ENCODE results near the gene CFAP69.
"Not testable (repeated sequence)": the region's sequence is repeated elsewhere in the genome, so short reads cannot be mapped to it uniquely, and the experiment has no call there.

CFAP69 gene

DNA sequence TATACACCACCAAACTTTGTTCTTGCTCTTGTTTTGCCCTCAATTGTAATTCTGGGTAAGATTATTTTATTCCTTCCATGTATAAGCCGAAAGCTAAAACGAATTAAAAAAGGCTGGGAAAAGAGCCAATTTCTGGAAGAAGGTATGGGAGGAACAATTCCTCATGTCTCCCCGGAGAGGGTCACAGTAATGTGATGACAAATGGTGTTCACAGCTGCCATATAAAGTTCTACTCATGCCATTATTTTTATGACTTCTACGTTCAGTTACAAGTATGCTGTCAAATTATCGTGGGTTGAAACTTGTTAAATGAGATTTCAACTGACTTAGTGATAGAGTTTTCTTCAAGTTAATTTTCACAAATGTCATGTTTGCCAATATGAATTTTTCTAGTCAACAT, 12.5 kb upstream of the CFAP69 start:
- DNase-seq: no peak

DNA sequence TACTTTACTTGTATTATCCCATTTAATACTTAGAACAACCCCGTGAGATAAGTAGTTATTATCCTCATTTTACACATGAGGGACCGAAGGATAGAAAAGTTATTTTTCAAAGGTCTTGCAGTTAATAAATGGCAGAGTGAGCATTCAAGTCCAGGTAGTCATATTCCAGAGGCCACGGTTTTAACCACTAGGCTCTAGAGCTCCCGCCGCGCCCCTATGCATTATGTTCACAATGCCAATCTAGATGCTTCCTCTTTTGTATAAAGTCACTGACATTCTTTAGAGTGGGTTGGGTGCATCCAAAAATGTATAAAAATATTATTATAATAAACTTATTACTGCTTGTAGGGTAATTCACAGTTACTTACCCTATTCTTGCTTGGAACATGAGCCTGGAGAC, 11.4 kb upstream of the CFAP69 start:
- DNase-seq: no peak

DNA sequence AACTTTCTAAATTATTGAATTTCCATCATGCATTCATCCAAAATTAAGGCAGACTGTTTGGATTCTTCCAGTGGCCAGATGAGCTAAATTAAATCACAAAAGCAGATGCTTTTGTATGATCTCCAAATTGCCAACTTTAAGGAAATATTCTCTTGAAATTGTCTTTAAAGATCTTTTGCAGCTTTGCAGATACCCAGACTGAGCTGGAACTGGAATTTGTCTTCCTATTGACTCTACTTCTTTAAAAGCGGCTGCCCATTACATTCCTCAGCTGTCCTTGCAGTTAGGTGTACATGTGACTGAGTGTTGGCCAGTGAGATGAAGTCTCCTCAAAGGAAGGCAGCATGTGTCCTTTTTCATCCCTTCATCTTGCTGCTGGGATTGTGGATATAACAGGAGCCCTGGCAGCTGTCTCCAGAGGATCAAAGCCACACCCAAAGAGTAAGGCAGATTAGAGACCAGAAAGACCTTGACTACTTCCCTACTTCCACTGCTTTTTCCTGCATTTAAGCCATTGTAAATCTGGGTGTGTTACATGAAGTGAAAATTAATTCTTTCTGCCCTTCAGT, 8.2 kb upstream of the CFAP69 start:
- no peak for DNase-seq

DNA sequence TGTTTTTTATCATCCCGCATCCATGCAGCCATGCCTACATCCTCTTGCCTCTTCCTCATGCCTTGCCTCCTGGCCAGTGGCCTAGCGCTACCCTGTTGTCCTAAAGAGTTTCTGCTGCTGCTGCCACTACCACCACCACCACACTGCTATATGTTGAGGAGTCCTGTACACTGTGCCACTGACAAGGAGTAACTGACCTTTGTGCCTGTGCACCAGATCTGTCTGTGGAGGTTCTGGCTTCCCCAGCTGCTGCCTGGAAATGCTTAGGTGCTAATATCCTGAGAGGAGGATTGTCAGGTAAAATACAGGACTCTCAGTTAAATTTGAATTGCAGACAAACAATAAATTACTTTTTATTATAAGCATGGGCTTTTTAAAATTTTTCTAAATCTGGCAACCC, 7.0 kb upstream of the CFAP69 start:
- DNase-seq: no peak

DNA sequence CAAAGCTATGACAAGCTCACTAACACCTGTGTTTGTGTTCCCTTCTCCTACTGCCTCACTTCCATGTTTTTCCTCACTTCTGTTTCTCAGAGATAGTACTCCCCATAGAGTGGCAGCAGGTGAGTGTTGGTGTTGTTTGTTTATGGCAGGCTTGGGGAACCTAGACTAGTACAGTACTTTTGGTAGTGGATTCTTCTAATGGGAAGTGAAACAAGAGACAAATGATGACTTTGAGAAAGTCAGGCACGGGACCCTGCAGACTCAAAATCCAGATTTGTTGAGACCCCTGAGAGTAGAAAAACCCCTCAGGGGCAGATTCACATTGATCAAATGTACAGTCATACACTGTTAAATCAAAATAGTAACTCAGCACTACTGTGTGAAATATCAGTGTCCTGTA, 6.4 kb upstream of the CFAP69 start:
- no peak for DNase-seq

DNA sequence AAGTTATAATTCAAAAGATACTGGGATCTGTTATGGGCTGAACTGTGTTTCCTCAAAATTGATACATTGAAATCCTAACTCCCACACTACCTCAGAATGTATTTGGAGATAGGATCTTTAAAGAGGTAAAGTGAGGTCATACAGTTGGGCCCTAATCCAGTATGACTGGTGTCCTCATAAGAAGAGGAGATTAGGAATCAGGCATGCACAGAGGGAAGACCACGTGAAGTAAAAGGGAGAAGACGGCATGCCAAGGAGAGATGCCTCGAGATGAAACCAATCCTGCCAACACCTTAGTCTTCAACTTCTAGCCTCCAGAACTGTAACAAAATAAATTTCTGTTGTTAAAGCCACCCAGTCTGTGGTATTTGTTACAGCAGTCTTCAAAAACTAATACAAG, 5.9 kb upstream of the CFAP69 start:
- DNase-seq: no peak

DNA sequence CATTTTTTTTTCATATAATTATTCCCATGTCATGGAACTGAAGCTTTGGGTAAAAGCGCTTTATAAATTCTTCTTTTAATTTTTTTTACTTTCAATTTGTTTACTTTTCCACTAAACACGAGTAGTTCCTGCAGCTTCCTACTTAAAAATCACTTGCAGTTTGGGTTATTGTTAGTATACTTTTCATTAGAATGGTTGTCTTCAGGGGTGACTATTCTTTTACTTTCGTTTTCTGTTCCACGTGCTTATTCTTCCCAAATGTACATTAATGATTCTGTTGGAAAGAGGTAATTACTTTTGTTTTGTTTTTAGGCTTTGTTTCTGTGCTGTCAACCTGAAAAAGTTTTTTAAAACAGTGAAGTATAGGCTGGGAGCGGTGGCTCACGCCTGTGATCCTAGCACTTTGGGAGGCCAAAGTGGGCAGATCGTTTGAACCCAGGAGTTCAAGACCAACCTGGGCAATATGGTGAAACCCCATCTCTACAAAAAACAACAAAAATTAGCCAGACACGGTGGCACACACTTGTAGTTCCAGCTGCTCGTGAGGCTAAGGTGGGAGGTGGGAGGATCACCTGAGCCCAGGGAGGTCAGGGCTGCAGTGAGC, 5.2 kb upstream of the CFAP69 start:
- DNase-seq: no peak

DNA sequence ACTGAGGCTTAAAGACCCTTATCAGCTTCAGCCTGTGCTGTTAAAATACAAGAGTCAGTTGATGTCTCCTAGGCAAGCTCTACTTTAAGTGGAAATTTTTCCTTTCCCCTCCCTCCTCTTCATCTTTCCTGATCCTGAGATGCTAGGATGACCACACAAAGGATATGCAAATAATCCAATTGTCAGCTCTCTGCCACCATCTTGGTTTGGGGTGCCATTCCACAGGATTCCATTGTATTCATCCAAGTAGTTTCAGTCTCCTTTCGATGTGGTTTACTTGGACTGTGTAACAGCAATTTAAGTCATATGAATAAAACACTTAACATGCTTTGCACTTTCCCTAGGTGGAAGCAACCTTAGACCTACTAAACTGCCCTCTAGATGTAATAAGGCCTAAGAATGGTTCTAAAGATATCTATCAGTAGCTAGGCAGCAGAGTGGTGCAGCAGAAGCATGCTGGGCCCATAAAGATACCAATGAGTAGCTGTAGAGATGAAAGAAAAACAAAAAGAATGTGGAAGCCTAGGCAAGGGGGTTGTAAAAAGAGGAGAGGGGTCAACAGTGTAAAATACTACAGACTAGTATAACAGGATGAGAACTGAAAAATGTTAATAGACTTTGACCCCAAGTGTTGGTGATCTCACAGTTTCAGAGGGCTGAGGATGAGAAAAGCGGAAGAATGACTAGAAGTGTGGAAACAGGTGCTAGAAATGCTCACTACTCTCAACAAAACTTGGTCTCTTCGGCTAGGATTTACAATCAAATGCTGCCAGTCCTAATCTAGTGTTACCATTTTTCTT, 2.4 kb upstream of the CFAP69 start:
- no peak for DNase-seq

DNA sequence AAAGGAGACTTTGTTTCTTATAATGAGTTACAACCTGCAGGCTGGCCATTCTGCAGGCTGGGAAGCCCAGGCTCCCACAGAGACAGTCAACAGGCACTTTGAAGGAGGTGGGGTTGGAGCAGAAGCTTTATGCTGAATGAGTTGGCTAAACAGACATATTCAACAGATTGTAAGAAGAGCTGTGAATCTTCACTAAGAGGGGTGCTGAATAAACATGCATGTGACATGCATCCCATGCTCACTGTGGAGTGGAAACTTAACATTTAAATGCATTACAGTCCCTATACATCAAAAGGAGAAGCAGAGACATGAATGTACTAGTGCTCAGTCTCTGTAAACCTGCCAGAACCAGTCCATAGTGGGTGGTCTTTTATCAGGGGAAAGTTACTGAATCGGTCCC, 1.4 kb upstream of the CFAP69 start:
- DNase-seq: no peak

DNA sequence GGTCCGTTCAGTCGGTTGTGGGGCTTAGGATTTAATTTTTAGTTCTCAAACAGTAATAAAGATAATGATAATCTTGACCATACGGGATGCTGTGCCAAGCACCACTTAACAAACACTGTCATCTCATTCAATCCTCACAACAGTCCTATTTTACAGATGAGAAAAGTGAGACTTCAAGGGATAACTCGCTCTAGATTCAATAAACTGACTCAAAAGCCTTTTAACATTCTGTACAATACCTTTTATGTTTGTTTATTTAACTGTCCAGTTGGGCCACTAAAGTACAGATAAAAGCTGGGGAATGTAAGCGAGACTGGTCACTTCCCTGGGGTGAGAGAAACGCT, 437 bp upstream of the CFAP69 start:
- no peak for DNase-seq

DNA sequence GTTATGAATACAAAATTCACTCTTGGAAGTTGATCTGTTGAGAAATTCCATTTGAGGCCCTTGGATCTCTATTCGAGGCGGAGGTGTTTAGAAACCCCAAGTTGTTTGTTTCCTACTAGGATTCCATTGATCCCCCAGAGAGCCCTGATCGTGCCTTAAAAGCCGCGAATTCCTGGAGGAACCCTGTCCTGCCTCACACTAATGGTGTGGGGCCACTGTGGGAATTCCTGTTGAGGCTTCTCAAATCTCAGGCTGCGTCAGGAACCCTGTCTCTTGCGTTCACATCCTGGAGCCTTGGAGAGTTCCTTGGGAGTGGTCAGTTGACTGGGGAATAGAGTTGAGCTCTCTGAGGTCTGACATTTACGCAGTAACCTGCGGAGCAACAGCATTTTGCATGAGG, 1.2 kb downstream of the CFAP69 start:
- no peak for DNase-seq

DNA sequence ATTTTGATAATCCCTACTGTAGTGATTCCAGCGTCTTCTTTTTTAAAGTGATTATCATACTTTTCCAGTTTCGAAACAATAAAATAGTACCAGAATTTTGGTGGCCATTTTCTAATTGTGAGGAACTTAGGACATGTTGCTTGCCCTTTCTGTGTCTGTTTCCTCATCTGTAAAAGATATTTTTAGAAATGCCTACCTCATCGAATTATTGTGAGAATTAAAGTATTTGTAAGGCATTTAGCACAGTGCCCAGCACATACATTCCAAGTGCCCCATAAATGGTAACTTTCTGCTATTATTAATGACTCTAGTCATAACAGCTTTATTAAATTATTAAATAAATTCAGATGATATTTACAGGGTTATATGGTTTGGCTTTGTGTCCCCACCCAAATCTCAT, 3.7 kb downstream of the CFAP69 start:
- DNase-seq: no peak

DNA sequence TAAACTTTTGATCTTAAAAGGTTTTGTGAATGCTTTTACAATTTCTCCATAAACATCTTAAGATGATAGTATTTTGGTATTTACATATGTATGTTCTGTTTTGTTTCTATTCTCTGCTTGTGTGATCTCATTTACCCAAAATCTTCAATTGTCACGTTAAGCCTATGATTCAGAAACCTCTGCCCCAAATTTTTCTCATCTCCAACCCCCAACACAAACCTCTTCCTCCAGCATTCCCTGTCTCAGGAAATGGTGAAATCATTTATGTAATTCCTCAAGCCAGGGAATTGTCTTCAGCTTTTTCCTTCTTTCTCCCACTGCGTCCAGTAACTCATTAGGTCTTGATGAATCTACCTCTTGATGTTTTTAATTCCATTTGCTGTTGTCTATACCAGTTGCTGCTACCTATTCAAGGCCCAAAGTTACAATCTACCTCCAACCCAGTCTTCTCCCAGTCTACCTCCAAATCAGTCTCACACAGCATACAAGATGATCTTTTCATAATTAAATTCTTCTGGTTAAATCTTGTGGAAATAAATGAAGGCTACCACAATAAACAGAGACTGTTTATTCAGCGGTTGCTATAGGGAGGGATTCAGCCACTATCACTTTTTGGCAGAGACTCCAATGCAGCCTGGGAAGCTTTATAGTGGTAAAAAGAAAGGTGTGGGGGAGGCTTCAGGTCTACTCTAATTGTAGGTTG, 5.8 kb downstream of the CFAP69 start:
- DNase-seq: no peak

DNA sequence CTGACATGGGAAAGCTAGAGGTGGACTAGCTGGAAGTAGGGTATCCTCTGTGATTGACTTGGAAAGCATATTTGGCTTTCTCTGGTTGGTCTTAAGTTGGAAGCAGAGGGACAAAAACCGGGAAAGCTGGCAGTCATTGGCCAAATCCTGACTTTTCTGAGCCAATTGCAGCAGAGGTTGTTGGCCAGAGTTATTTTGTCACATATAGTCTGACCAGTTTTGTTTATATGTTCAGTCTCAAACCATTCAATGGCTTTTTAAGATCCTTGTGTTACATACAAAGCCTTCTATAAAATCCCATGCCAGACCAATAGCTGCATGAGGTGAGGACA, 6.3 kb downstream of the CFAP69 start:
- DNase-seq: no peak

DNA sequence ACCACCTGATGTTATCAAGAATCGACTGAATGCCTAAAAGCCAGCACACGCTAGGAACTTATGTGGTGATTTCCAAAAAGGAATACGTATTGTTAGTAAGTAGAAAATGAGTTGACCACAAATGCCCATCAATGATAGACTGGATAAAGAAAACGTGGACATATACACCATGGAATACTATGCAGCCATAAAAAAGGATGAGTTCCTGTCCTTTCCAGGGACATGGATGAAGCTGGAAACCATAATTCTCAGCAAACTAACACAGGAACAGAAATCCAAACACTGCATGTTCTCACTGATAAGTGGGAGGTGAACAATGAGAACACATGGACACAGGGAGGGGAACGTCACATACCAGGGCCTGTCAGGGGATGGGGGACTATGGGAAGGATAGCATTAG, 11.0 kb downstream of the CFAP69 start:
- not testable (repeated sequence) for DNase-seq

DNA sequence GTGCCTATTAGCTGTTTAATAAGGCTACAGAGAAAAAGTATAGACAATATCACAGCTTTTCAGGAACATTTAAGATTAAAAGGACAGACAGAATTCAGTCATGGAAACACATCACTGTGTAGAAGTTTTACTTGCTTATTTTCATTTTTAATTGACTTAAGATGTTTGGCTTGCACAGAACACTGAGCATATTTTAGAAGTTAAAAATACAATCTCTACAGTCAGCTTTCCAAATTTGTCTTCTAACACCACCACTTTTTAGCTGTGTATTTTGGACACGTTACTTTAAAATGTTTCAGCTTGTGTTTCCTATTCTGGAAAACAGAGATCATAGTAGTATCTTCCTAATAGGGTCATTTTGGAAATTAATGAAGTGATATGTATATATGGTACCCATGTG, 11.8 kb downstream of the CFAP69 start:
- DNase-seq: no peak

DNA sequence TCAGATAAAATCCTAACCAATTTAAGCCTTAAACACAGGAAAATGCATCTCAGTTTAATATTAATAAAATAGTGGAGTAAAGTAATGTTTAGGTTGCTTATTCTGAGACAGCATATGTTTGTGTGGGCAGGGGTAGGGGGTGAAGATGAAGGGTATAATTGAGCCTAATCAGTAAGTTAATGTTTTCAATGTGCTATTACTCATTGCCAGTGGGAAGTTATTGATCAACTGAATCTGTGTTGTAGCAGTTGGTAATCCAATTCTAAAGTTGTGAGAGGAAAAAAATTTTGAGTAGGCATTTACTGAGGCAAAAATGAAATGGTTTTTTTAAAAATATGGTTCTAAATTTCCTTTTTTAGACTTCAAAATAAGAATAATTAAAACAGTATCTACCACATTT, 16.5 kb downstream of the CFAP69 start:
- DNase-seq: no peak

DNA sequence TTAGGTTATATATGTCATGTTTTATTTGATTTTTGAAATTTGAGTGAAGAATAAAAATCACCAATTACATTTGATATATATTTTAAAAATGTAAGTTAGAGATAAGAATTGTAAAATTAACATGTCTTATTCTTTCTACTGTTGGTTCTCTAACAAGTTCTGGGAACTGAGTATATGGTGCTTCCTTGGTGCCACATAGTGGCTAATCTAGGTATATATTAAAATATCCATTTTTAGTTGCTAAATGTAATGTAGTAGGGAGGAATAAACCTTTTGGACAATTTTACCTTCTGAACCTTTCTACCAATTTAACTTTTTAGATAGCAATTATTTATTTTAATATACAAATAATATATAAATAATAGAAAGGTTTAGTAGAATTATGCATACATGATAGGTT, 17.5 kb downstream of the CFAP69 start:
- peak; percentile 35 to 59 (median 50) for DNase-seq

DNA sequence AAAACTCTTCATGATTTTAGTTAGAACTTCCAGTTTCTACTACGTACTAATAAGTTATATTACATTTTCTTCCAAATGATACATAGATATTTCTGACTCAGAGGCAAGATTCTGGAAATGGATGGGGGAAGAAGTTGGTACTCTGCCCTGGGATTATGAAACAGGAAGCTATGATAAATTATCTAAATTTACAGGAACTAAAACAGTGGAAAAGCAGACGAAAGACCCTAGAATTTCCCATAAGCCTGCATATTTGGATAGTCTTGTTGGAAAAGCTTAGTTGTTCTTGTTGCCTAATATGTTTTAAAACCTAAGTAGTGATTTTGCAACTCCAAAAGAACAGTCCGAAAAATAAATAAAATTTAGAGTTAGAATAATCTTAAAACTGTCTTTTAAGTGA, 21.8 kb downstream of the CFAP69 start:
- peak; percentile 48 to 80 (median 62) for DNase-seq

DNA sequence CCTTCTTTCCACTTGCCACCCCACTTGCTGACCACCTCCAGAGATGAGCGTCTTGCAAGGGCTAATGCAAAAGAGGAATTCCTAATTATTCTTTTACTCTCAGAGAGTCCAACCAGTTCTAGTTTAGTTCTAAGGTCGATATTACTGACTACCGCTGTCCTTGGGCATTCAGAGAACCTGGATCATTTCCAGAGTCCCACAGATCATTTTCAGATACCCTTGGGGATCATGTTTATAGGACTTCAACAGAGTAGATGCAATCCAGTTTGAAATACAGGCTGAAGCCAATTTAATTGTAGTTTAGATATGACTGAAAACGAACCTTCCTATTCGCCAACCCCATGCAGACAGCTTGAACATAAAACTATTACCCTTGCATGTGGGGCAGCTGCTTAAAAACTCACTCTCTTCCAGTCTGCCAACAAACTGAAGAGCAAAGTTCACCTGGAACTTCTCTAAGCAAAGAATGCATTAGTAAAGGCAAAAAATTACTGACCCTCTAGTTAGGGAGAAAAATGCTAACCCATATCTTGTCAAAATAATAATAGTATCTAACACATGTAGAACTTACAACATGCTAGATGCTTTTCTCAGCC, 22.4 kb downstream of the CFAP69 start:
- DNase-seq: no peak

DNA sequence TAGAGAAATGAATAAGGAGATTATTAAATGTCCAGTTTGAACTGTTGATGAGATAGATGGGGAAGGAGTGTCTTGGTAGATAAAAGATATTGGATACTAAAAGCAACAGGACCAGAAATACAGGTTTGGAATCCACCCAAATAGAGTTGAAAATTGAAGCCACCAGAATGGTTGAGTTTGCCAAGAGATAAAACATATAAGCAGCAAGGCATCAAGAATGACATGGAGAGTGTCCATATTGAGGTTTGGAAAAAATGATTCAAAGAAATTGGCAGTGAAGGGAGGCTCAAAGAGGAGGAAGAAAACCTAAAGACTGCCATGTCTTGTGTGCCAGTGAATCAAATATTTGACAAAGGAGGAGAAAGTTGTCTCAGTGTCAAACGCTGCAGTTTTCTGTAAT, 24.2 kb downstream of the CFAP69 start:
- DNase-seq: no peak

DNA sequence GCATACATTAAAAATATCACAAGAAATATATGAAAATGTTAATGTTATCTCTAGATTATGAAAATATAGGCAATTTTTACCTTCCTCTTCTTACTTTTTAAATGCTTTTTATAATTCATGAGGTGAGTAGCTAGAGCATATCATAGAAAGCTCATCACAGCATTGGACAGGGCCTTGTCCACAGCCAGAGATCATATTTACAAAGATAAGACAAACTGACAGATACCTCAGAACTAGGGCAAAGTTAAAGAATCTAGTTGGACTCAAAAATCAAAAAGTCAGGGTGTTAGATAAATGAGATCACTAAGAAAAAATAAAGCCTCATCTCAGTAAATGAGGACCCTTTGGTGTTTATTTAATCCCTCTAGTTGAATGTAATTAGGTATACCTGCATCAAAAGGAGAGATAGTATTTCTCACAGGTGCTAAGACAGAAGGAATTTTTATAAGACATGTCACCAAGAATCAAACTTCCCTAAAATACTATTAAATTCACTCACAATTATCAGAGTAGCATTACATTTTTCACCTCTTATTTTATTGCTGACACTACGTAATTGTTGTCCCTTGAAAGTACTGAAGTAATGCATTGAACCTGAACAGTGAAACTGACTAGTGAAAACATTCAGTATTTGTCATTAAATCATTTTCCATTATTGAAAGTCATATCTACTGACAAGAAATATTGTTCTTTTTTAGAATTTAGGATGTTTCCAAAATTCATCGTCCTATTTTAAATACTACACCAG, 25.6 kb downstream of the CFAP69 start:
- no peak for DNase-seq

DNA sequence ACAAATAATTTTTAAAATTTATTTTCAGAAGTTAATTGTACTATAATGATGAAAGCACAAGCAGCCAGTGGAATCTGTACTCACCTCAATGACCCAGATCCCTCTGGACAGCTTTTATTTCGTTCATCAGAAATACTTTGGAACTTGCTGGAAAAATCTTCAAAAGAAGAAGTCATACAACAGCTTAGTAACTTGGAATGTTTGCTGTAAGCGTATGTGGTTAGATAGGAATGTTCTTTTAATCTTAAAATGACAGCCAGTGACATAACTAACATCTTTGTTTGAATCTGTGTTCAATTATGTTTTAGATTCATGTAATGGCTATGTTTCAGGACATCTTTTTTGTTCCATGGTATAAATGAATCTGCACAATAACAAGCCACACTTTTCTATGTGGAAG, 26.8 kb downstream of the CFAP69 start:
- DNase-seq: no peak

All from suppressor macrophage treated with lipopolysaccharide for 1 hour (primary cell).